HG02885 (cell line): ENCODE results near the gene MDFIC.

Experiments
- ATAC-seq: cut with Tn5 transposase; IDR thresholded peaks from one replicate; pipeline ENCODE4 v1.9.1; 2021; ENCODE audit warnings: mild to moderate bottlenecking; ENCODE audit not compliant: unreplicated experiment, poor library complexity

Gene MDFIC

DNA sequence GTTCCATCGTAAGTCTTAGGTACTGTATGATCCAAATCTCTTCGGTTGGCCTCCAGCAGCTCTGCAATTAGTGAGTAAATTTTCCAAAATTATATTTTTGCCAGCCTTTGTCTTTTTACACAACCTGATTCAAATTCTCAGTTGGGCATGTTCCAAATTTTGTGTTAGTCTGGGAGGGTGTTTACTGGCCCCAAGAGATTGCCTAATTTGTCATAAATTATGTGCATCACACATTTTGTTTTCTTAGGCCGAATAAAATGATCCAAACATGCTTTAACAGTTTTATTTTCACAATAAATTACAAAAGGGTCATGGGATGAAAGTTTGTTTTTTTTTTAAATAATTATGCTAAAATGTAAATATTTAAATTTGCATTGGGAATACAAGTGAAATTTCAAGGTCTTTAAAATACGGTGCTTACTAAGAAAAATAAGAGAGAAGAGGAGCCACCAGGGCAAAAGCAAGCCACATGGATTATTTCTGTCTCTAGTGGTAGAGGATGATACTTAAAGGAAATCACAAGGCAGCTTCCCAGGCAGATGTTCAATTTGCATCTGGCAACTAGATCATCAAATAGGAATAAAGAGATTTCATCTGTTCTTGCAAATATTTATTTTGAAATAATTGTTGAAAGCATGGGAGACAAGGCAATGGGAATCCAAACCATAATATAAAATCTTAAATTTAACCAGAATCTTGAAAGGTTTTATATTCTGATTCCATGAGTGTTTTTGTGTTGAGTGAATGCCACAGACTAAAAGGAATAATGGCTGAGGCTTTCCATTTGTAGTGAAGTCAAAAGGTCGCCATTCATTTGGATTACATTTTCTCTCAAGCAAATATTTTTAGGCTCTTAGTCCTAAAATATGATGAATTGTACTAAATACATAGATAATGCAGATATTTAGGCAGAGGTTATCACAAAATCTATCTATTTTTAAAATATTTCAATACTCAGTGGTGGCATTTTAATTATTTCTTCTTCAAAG lies 111.1 kb downstream of the MDFIC start:
- no peak for ATAC-seq

DNA sequence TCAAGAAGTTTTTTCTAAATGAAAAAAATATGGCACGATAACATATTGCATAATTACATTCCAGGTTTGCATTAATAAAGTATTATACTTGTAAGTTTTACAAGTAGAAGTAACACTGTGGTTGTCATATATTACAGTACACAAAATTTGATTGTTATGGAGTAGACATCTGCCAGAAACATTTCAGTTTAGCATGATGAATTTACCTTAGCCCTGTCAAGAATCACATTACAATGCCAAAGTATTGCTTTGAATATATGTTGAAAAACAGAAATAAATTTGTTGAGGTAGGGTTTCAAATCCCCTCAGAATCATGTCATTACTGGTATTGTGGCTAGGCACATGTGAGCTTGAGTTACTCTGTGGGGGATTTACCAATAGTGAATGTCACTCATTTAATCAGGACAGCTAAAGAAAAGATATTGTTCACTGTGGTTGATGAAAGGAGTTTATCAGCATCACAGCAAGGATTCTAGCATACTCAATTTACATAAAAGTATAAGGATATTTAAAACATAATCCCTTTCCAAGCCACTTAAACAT lies 112.1 kb downstream of the MDFIC start:
- no peak for ATAC-seq

DNA sequence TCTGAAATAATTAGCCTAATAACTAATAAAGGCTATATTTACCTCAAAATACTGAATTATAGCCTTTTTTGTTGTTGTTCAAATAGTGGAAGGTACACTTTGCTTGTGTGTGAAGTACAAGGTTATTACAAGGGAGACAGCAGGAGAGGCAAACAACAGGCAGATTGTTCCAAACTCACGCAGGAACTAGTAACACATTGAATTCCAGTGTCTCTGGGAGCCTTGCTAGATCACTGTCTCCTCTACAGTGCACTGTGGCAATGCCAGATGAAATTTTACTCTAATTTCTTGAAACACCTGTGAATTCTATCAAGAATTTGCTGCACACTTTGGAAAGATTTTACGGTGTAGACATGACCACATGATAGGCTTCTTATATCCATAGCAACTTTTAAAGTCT lies 112.6 kb downstream of the MDFIC start:
- ATAC-seq = no peak

DNA sequence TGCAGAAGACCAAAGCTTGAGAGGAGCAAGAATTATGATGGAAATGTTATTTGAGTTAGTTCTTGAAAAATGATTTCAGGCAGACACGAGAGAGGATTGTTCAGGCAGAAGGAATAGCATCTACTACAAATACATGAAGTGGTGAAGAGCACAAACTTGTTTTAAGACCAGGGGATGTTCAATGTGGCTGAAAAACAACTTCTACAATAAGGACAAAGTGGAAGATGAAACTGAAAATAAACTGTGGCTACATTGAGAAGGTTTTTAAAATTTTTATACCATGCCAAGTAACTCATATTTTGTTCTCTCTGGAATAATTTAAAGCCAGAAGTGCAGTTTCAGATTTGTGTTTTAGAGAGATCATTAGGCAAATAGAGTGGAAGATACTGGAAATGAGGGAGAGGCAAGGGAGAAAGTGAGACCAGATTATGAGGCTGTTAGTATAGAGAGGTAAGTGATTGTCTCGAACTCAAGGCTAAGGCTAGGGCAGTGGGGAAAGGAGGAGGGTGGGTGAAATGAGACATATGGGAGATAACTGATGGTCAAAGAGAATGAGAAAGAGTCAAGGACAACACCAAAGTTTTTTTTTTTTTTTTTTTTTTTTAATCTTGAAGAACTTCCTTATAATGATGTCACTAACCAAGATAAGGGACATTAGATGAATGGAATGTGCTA lies 115.4 kb downstream of the MDFIC start:
- ATAC-seq = peak; percentile 52

DNA sequence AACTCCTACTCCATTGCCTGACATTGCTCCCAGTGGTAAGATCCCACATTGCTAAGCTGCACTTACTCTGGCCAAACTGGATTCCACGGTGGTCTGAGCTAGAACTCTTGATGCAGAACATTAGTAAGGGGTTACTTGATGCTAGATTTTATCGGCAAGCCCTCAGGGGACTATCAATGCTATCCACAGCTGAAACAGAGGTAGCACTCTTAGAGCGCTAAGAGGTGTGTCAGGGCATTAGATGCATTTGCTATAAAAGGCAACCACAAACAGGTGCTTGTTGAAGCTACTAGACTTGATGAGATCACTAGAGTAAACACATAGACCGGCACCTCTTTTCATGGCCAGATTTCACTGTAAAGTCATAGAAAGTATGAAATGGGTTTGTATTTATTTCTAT lies 116.3 kb downstream of the MDFIC start:
- no peak for ATAC-seq

DNA sequence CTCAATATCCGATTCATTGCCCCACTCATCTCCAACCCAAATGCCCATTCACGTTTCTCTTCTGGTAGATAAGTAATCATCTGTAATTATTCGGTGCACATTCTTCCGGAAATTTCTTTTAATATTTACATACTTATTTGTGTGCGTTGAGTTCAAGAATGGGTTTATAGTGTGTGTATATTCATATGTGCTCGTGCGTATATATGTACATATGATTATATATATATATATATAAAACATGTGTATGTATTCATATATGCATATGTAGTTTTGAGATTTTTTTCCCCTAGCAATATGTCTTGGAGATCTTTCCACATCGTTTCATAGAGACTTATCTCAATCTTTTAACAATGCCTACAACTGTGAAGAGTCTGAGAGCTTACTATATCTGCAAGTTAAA lies 118.2 kb downstream of the MDFIC start:
- ATAC-seq = no peak

DNA sequence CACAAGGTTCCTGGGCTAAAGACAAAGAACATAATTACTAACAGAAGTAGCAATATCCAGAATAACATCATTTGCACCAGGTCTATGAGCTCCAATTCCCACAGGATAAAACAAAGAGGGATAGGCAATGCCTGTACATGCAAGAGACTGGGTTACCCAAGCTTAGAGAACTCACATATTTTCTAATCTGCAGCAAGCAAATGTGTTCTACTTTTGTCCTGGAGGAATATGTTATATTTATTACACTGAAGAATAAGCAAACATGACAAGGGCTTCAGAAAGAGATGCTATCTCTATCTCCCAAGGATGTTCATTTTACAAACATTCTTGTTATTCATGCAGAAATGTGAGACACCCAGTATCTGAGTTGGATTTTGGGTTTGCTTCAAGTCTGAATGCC lies 118.6 kb downstream of the MDFIC start:
- ATAC-seq = no peak

DNA sequence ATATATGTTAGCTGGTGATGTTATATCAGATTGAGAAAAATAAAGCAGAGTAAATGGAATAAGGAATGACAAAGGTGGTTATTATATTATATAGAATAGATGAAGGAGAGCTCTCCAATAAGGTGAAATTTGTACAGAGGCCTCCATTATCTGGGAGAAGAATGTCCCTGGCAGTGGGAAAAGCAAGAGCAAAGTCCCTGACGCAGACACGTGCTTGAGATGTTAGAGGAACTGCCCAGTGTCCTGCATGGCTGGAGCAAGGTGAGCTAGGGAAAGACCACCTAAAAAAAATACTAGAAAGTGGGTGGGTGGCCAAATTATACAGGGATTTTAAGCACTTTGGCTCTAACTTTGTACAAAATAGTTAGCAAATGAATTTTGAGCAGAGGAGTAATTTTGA lies 120.7 kb downstream of the MDFIC start:
- no peak for ATAC-seq

DNA sequence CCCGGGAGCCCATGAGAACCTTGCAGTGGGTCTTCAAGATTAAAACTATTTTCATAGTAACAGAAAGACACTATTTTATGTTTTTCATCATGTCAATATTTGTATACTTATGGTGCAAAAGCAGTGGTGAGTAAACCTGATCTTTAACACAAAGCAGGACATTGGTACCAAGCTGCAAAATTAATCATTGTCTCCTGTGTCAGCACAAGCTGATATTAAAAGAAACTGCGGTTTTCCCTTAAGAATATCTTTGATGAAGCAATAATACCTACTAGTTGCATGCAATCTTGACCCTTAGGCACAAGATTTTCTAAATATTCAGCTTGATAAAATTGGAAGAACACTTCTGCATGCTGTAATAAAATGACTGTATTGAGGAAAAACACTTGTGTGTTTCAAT lies 121.7 kb downstream of the MDFIC start:
- ATAC-seq = no peak

DNA sequence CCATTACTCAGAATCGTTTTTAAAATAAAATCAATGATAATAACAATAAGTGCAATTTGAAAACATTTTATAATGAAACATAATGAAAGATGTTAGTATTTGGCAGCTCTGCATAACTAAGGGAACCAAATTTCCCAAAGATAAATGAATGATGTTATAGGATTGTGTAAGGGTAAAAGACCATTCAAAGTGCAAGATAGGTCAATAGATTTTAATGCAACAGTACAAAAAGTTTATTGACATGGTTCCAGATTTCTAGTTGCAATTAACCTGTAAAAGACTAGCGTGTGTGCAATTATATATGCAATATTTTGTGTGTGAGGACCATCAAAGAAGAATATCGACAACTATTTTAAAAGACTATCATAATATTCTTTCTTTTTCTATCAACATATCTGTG lies 122.3 kb downstream of the MDFIC start:
- no peak for ATAC-seq

DNA sequence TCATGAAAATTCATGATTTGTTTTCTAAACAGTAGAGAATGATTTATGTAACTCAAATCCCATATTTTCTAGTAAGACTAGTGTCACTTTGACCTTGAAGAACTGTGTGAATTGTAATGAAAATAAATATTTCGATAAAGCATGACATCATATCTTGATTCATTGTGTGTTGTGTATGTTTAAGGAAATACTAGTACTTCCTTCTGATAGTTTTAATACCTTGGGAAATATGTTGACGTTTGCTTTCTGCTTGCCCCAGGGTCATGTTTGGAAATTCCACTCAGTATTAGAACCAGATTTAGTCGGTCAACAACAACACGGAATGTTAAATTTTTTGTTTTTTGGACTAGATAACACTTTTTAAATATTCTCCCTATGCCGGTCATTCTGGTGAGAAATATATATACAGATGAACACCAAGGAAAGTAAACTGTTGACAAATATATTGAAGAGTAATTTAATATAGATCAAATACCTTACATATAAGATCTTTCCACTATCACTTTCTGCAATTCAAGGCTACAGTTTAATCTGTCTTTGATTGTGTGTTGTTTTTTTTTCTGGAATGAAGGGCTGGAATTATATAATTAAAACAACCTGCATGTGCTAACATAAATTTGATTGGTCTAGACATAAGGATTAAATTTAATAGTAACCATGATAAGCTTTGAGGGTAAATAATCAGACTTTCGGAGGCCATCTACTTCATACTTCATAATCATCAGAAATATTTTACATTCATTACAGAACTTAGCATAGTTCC lies 126.2 kb downstream of the MDFIC start:
- no peak for ATAC-seq

DNA sequence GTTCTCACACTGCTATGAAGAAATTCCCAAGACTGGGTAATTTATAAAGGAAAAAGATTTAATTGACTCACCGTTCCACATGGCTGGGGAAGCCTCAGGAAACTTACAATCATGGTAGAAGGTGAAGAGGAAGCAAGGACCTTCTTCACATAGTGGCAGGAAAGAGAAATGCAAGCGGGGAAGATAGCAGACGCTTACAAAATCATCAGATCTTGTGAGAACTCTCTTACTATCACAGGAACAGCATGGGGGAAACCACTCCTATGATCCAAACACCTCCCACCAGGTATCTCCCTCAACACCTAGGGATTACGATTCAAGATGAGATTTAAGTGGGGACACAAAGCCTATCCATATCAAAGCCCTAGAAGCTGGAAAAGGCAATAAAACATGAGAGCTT lies 130.8 kb downstream of the MDFIC start:
- ATAC-seq = no peak

DNA sequence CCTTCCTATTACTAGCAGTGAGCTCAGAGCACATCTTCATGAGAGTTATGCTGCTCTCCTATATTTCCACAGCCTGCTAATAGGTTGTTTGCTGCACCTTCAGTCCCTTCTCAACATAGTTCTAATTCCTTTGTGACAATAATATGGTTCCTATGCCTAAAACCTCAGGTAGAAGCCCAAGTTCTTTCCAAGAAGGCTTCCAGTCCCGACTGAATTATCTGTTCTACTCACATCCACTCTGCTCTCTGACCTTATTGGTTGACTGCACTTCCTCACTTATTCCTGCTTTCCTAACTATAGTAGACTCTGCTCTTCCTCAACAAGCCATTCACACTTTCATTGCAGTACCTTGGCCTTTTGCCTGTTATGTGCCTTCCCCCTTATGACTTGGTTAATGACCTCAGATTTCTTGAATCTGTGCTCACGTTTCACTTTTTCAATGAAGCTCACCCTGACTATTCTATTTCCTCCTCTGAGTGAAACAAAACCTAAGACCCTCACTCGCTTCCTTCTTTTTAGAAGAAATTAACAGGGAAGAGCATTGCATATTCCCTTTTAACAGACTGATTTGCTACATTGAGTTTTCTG lies 132.7 kb downstream of the MDFIC start:
- no peak for ATAC-seq

DNA sequence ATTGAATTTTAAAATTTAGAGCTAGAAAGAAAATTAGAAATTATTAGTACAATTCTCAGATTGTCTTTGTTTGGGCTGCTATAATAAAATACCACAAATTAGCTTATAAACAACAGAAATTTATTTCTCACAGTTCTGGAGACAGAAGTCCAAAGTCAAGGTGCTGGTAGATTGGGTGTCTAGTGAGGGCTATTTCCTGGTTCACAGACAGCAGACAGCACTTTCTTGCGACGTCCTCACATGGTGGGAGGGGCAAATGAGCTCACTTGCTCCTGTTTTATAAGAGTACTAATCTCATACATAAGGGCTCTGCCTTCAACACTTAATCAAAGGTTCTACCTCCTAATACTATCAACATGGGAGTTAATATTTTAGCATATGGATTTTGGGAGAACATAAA lies 134.1 kb downstream of the MDFIC start:
- no peak for ATAC-seq

DNA sequence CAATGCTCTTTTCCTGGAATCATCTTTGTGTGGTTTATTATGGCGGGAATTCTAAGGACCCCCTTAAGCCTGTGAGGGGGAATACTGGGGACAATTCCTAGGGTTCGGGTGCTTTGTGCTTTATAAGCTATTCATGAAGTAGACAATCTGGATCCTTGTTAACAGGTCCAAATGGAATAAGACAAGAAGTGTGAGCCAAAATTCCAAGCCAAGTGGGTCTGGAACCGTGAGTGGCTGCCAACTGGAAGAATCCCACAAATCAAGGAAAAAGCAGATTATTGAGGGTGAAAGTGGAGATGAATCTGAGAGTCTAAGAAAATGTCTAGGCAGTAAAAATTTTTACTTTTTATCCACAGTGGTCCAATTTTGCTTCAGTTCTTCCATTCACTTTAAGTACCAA lies 136.8 kb downstream of the MDFIC start:
- no peak for ATAC-seq

DNA sequence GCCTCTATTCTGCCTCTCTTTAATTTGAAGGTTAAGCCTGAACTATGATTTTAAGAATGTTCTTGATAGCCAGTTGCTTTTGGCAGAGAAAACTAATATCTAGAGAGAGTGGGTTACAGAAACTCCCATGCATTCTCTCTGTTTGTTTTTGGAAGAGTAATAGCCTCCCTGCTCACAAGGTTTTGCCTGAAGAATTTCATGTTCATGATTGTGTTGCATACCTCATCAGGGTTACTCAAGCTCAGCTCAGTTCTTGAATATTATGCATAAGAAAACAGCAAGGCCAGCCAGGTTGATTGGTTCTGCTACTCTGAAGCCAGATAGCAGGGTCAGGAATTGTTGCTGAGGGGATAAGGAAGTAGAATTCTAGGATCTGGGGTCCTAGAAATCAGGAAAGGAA lies 137.4 kb downstream of the MDFIC start:
- no peak for ATAC-seq

DNA sequence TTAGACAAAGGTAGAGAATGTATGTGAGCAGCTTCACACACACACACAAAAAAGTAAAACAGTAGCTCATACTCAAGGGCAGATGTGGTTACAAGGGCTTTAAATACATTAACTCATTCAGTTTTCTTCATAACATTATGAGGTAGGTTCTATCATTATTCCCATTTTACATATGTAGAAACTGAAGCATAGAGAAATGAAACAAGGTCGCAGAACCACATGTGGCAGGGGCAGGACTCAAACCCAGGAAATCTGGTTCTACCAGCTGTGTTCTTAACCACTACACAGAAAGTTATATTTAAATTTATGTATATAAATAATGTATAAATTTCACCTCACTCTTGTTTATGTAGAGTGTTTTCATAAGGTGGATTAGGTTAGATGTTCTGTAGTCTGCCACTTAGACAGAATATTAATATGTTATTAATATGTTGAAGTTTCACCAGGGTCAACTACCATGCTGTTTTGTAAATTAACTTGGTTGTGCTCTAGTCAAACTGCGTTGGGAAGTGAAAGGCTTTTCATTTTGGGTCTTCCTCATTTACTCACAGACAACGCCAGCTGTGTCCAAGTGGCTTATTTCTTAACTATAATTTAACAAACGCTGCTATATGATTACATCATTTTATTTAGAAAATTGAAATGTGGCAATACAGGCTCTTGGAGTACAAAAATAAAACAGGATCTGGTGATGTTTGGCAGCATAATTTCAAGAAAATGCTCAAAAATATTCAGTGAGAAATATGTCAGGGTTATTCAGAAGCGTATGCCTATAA lies 138.4 kb downstream of the MDFIC start:
- ATAC-seq = peak; percentile 67

DNA sequence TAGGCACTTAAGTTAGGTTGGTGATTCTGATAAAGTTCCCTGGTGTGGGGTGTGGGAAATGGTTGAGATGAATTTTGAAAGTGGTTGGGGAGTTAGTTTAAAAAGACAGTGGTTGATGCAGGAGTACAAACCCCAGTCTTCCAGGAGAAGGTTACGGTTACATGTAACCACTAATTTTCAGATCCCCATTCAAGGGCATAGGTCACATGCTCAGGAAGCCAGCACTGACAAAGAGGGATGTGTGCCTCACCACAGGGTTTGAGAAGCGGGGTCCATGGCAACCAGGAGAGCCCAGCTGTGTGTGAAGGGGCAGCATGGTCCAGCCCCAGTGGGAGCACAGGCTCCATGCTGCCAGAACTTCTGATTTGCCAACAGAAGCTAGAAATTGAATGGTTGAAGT lies 144.2 kb downstream of the MDFIC start:
- peak; percentile 63 for ATAC-seq

DNA sequence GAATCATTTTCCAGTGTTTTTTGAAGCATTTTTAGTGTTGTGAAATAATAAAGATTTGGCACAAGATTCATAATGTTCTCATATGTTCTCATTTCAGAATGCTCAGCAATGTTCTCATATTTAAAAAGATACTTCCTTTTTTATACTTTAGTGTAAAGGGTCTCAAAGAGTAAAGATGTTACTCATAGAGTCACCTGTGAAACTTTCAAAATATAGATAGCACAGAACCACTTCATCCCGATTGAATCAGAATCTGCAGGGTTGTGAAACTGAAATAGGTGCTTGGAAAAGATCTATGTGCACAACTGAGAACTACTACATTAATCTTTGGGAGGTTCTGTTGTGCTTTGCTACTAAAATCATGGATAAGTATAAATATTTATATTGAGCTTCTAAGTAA lies 144.7 kb downstream of the MDFIC start:
- ATAC-seq = peak; percentile 74

DNA sequence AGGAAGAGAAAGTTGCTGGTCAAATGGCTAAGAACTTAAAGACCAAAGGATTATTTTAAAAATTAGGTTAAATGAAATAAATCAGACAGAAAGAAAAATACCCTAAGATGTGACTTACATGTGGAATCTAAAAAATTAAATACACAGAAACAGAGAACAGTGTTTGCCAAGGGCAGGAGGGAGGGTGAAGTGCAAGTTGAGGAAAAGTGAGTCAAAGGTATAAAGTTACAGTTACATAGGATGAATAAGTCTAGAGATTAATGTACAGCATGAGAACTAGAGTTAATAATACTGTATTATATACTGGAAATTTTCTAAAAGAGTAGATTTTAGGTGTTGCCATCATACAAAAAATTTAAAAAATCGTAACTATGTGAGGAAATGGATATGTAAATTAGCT lies 146.3 kb downstream of the MDFIC start:
- ATAC-seq = no peak
